Stomach (tissue), 9 donors: Measurements from ENCODE around the gene SDHAF2. TPM values are rescaled to one million over a fixed set of nuclear protein-coding genes. Genes with fewer than 3 reads are reported as not detected.

ENCODE experiments used
- DNase-seq, 2 donors: peaks; one replicate each; pipeline versions ENCODE4 v3.0.0 to v3.0.0-alpha.2; 2013 to 2019
- H3K27ac ChIP-seq, 5 donors: fragments of 200-600 bp in 4 of 5; sonication (generic) in 4 of 5; one replicate each; pipeline ENCODE4 v1.5.1; 2013 to 2019; ENCODE audit warnings: mild to moderate bottlenecking in 1 of 5, moderate library complexity in 1 of 5
- H3K27me3 ChIP-seq, 3 donors: fragments of 200-600 bp; sonication (generic); one replicate each; pipeline ENCODE4 v1.5.1; 2017 to 2019; ENCODE audit warnings: mixed run types in 1 of 3
- H3K36me3 ChIP-seq, 4 donors: fragments of 200-600 bp; sonication (generic); 1 replicate in 3 of 4; 2 replicates in 1 of 4; pipeline ENCODE4 v1.5.1; 2016 to 2019
- H3K4me1 ChIP-seq, 4 donors: fragments of 200-600 bp; sonication (generic); one replicate each; pipeline ENCODE4 v1.5.1; 2016 to 2019
- H3K4me3 ChIP-seq, 4 donors: fragments of 200-600 bp; sonication (generic) in 3 of 4; one replicate each; pipeline ENCODE4 v1.5.1; 2016 to 2019; ENCODE audit warnings: mild to moderate bottlenecking in 1 of 4
- H3K9me3 ChIP-seq, 4 donors: fragments of 200-600 bp; sonication (generic); one replicate each; pipeline ENCODE4 v1.5.1; 2016 to 2019
- CTCF ChIP-seq, 7 experiments: fragments of 450-650 bp in 4 of 7; fragments of 200-600 bp in 3 of 7; sonication (generic) in 3 of 7; IDR thresholded peaks; one replicate each; pipeline ENCODE4 v1.5.1; 2016 to 2019; ENCODE audit warnings: antibody characterized with exemption in 7 of 7, control low read depth in 2 of 7, mild to moderate bottlenecking in 1 of 7
- EP300 ChIP-seq: sonication (generic); formaldehyde crosslinking; IDR thresholded peaks from one replicate; pipeline ENCODE4 v1.6.1; 2017; ENCODE audit warnings: antibody characterized with exemption
- POLR2A ChIP-seq, 4 donors: fragments of 450-650 bp; IDR thresholded peaks; one replicate each; pipeline ENCODE4 v1.6.1; 2016; ENCODE audit warnings: antibody characterized with exemption in 4 of 4, control low read depth in 2 of 4, mild to moderate bottlenecking in 1 of 4, moderate library complexity in 1 of 4
- POLR2AphosphoS5 ChIP-seq, 3 donors: sonication (generic); formaldehyde crosslinking; IDR thresholded peaks; one replicate each; pipeline ENCODE4 v1.6.1; 2016; ENCODE audit warnings: antibody characterized with exemption in 3 of 3
- WGBS, 5 donors: extraction: QIAGEN DNeasy Blood & Tissue Kit in 3 of 5; methylation state at CpG; one replicate each; pipeline versions ENCODE4 v1.1.5 to v1.1.7; 2013 to 2018; 5-methylcytosine and 5-hydroxymethylcytosine counted together
- intact Hi-C: fragments of 100-400 bp; cut with DNase I; formaldehyde crosslinking; loops from one replicate; pipeline ENCODE4 v1.15.1; 2023; ENCODE audit warnings: low total_unique reads
- polyA plus RNA-seq, 3 donors: library from polyadenylated mRNA; stranded (reverse); fragments of 200-250 nt; gene quantifications; one replicate each; pipeline ENCODE4 v1.2.3, GENCODE V29; 2013
- total RNA-seq, 5 donors: library from RNA; depleted of rRNA; stranded (reverse); fragments of >200 nt; gene quantifications; one replicate each; pipeline versions ENCODE4 v1.1.0 to v1.2.3, GENCODE V29; 2014 to 2016
- donor health status: healthy with polysubstance abuse.
- donor health status: Bipolar disorder and iron deficiency.
- donor health status: healthy.

SDHAF2 gene
- total and polyA plus RNA-seq, 8 donors, result 11.6 to 125 (median 42.1) TPM

GRCh38 chr11:61452825-61453224 lies 22.9 kb downstream of the SDHAF2 start:
- Histone ChIP-seq H3K27me3 (no peaks in the 10 kb centered on the region), H3K9me3 (no peaks in the 10 kb centered on the region), H3K4me1 (peaks cover 0 to 35% (median 5%) of the 10 kb centered on the region in 4 donors), H3K27ac (peak overlapping the region in 1 of 5 donors; percentile 76), H3K36me3 (peaks cover 22 to 64% (median 57%) of the 10 kb centered on the region in 4 donors), H3K4me3 (no peak overlapping the region)
- DNase-seq, result no peak
- TF ChIP-seq POLR2AphosphoS5 (IDR thresholded peaks at IDR 0.05), result no peak
- TF ChIP-seq CTCF (IDR thresholded peaks at IDR 0.05), result no peak
- TF ChIP-seq POLR2A (IDR thresholded peaks at IDR 0.05), result no peak
- TF ChIP-seq EP300, result no peak
- WGBS, 5 donors, result 91 to 100% (median 97%) methylated on average over 2 of the region's 2 CpGs
- intact Hi-C loops, result no loop called here

DNA sequence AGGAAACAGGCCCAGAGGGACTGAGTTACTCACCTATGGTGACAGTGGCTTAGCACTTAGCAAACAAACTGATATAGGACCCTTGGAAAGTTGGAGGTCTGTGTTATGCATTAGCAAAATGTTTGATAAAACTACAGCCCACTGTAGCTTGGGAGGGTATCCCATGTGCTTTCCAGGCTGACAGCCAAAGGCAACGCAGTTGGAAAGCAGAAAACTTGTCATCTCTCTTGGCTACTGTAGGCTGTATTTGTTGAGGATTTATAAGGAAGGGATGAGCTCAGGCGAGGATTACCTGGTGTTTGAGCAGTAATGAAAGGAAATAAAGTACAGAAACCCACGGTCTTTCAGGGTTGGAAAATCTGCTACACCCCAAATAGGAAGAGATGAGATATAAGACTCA lies 23.8 kb downstream of the SDHAF2 start:
- Histone ChIP-seq H3K27ac (peak overlapping the region in 2 of 5 donors; percentile 28 to 76), H3K9me3 (no peaks in the 10 kb centered on the region)
- 50 to 69% (median 61%) methylated on average over 3 of the region's 3 CpGs for WGBS, 5 donors

DNA sequence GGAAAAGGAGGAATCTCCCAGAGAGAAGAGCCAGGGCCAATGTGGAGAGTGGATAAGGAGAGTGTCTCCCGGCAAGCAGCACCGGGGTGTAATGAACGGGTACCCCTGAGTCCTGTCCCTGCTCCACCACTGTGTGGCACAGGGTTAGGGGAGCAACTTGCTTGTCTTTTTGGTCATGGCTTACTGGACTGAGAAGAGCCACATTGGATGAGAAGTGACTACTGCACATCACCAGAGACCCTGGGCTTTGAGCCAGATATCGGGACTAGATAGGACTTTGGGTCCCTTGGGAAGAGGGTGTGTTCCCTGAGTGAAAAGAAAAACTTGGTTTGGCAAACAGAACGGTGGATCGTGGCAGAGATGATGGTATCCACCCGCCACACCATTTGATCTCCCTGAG lies 24.6 kb downstream of the SDHAF2 start:
- Histone ChIP-seq H3K4me1 (peaks cover 0 to 23% (median 0%) of the 10 kb centered on the region in 4 donors), H3K27me3 (no peaks in the 10 kb centered on the region), H3K36me3 (peaks cover 9 to 49% (median 41%) of the 10 kb centered on the region in 4 donors), H3K9me3 (no peaks in the 10 kb centered on the region), H3K4me3 (no peak overlapping the region), H3K27ac (peak overlapping the region in 1 of 5 donors; percentile 76)
- TF ChIP-seq POLR2AphosphoS5 (IDR thresholded peaks at IDR 0.05), result no peak
- TF ChIP-seq POLR2A (IDR thresholded peaks at IDR 0.05), result no peak
- TF ChIP-seq EP300, result no peak
- TF ChIP-seq CTCF (IDR thresholded peaks at IDR 0.05), result no peak
- DNase-seq, result no peak
- 87 to 94% (median 89%) methylated on average over 7 of the region's 7 CpGs for whole genome bisulfite sequencing, 5 donors
- intact Hi-C loops, result no loop called here

More for the DNA sequence above, 23.8 kb downstream of the SDHAF2 start:
- Histone ChIP-seq H3K4me1 (peaks cover 0 to 26% (median 3%) of the 10 kb centered on the region in 4 donors), H3K36me3 (peaks cover 13 to 56% (median 49%) of the 10 kb centered on the region in 4 donors), H3K27me3 (no peaks in the 10 kb centered on the region), H3K4me3 (no peak overlapping the region)
- intact Hi-C loops, result no loop called here
- no peak for TF ChIP-seq EP300
- TF ChIP-seq POLR2A (IDR thresholded peaks at IDR 0.05), result no peak
- TF ChIP-seq CTCF (IDR thresholded peaks at IDR 0.05), result no peak
- peak in 1 of 2 donors; percentile 67 for DNase-seq

DNA sequence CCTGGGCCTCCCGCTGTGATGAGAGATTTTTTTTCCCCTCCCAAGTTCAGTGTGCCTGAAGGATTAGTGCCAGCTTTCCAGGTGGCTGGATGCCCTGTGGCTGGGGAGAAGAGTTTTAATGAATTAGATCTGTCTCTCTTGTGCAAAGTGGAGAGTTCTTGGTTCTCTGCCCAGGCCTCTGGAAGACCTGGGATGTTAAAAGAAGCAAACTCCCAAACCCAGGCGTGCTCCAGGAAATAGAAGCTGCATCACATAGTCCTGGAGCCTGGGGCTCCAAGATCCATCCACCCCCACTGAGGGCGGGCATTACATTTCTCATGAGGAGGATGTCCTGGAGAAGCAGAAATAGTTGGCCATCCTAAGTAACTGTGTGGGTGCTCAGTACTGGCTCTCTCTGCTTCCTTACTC lies 30.6 kb downstream of the SDHAF2 start:
- Histone ChIP-seq H3K9me3 (no peaks in the 10 kb centered on the region), H3K4me3 (no peak overlapping the region), H3K27me3 (no peaks in the 10 kb centered on the region), H3K27ac (peak overlapping the region in 1 of 5 donors; percentile 26), H3K4me1 (peaks cover 0 to 11% (median 3%) of the 10 kb centered on the region in 4 donors), H3K36me3 (peaks cover 0 to 25% (median 19%) of the 10 kb centered on the region in 4 donors)
- DNase-seq, result peak in 1 of 2 donors; percentile 61
- WGBS, 5 donors, result 76 to 93% (median 91%) methylated on average over 3 of the region's 3 CpGs
- intact Hi-C loops, result no loop called here
- TF ChIP-seq EP300, result no peak
- TF ChIP-seq POLR2AphosphoS5 (IDR thresholded peaks at IDR 0.05), result no peak
- no peak for TF ChIP-seq POLR2A (IDR thresholded peaks at IDR 0.05)
- no peak for TF ChIP-seq CTCF (IDR thresholded peaks at IDR 0.05)
